Anterior cingulate cortex (tissue), 58 donors: ENCODE data around the gene BMF.
"Not testable (repeated sequence)": the region's sequence is repeated elsewhere in the genome, so short reads cannot be mapped to it uniquely, and the experiment has no call there.

Experiments used
- DNase-seq, 58 donors: peaks; one replicate each; lab custom pipeline; 2025; lab: John Stamatoyannopoulos, UW

BMF gene

DNA sequence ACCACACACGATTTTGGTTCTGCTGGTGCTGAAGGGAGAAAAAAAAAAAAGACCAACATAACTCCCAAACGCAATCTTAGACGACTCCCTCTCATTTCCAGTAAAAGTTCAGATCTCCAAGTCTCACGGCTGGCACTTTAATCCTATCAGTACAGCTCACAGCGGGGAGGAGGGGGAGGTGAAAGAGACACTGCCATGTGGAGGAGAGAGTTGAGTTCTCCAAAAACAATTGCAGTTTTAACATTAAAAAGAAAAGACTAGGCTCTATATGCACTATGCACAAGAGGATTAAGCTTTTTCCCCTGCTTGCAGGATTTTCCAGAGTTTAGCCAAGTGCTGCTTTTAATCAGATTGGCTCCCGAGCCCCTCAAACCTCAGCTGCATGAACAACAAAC is 16.8 kb downstream of the BMF start:
- DNase-seq = no peak

DNA sequence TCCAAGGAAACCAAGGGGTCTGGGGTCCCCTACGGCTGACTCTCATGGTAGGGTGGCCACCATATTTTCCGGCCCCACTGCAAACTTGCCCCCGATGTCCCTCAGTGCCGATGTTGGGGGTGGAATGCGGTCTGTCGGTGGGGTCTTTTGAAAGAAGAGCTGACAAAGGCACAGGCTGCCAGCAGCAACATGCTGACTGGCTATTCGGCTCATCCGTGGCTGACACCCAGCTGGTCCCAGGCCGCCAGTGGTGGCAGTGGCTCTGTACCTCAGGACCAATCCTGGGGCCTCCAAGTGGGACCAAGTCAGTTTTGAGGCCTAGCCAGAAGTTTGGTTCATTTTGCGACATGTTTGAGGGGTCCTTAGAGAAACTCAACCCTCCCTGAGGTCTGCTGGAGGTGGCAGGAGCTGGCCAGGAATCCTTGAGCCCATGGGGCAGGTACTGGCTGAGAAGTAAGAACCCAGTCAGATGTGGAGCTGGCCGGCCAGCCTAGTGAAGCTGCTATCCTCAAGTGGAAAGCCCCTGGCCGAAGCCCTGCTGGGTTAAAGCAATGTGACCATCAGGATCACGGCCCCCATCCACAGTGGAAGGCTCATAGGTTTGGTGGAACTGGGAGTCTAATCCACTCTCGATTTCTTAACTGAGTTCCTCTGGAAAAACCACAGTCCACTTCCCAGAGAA is 17.8 kb downstream of the BMF start:
- no peak for DNase-seq

- DNase-seq = no peak
These were observed 19.5 kb downstream of the BMF start for GRCh38 chr15:40088929-40089755.

- DNase-seq = no peak
These were observed 20.4 kb downstream of the BMF start for GRCh38 chr15:40087991-40088928.

GRCh38 chr15:40087068-40087810 is 21.4 kb downstream of the BMF start:
- no peak for DNase-seq

DNA sequence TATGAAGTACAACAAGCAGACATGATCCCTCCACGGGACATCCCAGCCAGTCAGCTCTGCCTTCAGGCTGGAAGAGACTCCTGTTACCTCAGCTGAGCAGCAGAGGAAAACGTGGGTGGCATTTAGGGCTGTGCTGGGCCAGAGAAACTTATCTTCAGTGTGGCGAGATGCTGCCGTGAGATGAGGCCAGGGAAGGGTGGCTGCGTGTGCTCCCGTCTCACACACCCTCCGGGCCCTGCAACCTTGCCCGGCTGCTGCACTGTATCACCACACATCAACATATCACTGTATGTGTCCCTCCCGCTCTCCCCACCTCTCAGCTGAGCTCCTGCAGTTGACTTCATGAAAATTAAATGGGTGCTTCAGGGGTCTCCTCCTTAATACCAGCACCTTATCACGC is 23.4 kb downstream of the BMF start:
- no peak for DNase-seq

GRCh38 chr15:40084650-40085049 is 24.0 kb downstream of the BMF start:
- no peak for DNase-seq

GRCh38 chr15:40082195-40082883 is 26.3 kb downstream of the BMF start:
- DNase-seq = peak in 1 of 58 donors; percentile 10

DNA sequence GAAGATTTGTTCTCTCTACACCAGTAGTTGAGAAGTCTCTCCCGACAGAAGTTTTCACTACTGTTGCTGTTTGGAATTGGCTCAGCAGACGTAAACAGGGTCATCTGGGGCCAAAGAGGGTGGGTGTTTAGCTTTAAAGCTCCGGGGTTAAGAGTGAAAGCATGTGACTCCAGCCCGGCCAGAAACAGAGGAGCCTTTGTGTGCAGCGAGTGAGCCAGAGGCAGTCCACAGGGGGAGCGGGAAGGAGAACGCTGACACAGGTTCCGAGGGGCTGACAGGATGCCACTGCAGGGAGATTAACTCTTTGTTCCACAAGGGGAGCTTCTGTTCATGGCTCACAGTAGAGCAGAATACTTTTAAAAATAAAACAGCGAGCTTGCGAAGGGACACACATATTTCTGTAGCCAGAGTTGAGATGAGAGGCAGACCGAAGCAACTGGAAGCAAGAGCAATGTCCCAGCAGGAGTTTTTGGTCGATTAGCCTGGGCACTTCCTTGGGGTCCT is 26.9 kb downstream of the BMF start:
- DNase-seq = peak in 52 of 58 donors; percentile 35 to 90 (median 67)

- DNase-seq = no peak
These were observed 27.8 kb downstream of the BMF start for GRCh38 chr15:40080847-40081246.

- no peak for DNase-seq
These were observed 28.6 kb downstream of the BMF start for GRCh38 chr15:40080104-40080503.

DNA sequence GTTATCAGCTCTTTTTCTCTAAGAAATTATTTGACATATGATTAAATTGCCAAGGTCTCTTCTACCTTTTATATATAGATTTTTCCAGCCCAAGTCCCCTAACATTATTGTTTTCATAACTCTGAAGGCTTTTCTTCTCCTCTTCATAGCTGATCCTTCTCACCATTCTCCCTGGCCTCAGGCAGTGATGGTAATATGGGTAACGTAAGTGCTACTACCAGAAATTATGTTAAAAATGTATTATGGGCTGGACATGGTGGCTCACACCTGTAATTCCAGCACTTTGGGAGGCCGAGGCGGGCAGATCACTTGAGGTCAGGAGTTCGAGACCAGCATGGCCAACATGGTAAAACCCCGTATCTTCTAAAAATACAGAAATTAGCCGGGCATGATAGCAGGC is 29.2 kb downstream of the BMF start:
- DNase-seq = no peak

- no peak for DNase-seq
These were observed 33.2 kb downstream of the BMF start for GRCh38 chr15:40075298-40076044.

GRCh38 chr15:40074656-40075055 is 34.0 kb downstream of the BMF start:
- not testable (repeated sequence) for DNase-seq

- not testable (repeated sequence) for DNase-seq
These were observed 34.8 kb downstream of the BMF start for GRCh38 chr15:40073716-40074490.

- no peak for DNase-seq
These were observed 36.3 kb downstream of the BMF start for GRCh38 chr15:40072216-40072990.

DNA sequence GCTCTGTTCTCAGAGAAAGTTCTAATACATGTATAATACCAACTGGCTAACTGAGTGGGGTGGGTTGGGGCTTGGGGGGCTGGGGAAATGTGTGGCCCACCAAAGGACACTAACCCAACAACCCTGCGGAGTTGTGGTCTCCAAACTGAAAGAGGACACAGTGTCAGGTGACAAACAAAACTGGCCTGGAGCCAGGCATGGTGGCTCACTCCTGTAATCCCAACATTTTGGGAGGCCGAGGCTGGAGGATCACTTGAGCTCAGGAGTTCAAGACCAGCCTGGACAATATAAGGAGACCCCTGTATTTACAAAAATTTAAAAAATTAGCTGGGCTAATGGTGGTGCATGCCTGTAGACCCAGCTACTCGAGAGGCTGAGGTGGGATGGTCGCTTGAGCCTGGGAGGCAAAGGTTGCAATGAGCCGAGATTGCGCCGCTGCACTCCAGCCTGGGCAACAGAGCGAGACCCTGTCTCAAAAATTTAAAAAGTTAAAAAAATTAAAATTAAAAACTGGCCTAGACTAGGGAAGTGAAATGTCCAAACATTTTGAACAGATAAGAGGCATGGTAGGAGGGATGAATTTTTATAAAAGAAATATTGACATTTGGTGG is 38.0 kb downstream of the BMF start:
- DNase-seq = no peak
